H1 (cell line): Measurements from ENCODE around the gene DDX5. TPM values are rescaled to one million over a fixed set of nuclear protein-coding genes. Genes with fewer than 3 reads are reported as not detected.

ENCODE experiments used
- CTCF ChIA-PET: fragments of 300-600 bp; sonication (Branson Sonifier 250); formaldehyde crosslinking; loops from one replicate; lab custom pipeline; 2021; ENCODE audit not compliant: partially characterized antibody; lab: Charles Lee
- POLR2A ChIA-PET: fragments of 300-600 bp; sonication (Branson Sonifier 250); formaldehyde crosslinking; loops from one replicate; lab custom pipeline; 2021; ENCODE audit warnings: inconsistent platforms; ENCODE audit not compliant: partially characterized antibody; lab: Charles Lee
- DNase-seq, 2 experiments: peaks; one replicate each; pipeline versions ENCODE4 v3.0.0 to v3.0.0-alpha.2; 2010 to 2022; ENCODE audit warnings: low spot score in 2 of 2, low read depth in 1 of 2, mixed read lengths in 1 of 2
- FAIRE-seq: peaks from 2 replicates; lab custom pipeline; 2011; peaks lifted over from hg19 to GRCh38; lab: Jason Lieb, UNC
- H2AFZ ChIP-seq: 2 replicates; pipeline ENCODE4 v1.8.1; 2012; ENCODE audit warnings: low read length, inconsistent platforms
- H2AK5ac ChIP-seq: 2 replicates; pipeline ENCODE4 v1.6.1; 2013; ENCODE audit warnings: low read depth, low read length
- H2BK120ac ChIP-seq: replicated peaks from 2 replicates; pipeline ENCODE3; 2013; ENCODE audit warnings: low read depth, low read length, inconsistent platforms
- H2BK12ac ChIP-seq: 2 replicates; pipeline ENCODE4 v1.6.1; 2013; ENCODE audit warnings: low read depth, low read length
- H2BK15ac ChIP-seq: 2 replicates; pipeline ENCODE4 v1.6.1; 2013; ENCODE audit warnings: low read length
- H2BK20ac ChIP-seq: 2 replicates; pipeline ENCODE4 v1.6.1; 2013; ENCODE audit warnings: low read length
- H2BK5ac ChIP-seq: 2 replicates; pipeline ENCODE4 v1.6.1; 2013; ENCODE audit warnings: low read depth, low read length
- H3K14ac ChIP-seq: 2 replicates; pipeline ENCODE4 v1.6.1; 2013; ENCODE audit warnings: inconsistent platforms; ENCODE audit not compliant: insufficient read length
- H3K18ac ChIP-seq: 2 replicates; pipeline ENCODE4 v1.6.1; 2013; ENCODE audit warnings: low read length; ENCODE audit errors: extremely low read depth
- H3K23ac ChIP-seq: 2 replicates; pipeline ENCODE4 v1.6.1; 2013; ENCODE audit warnings: inconsistent platforms; ENCODE audit not compliant: insufficient read length
- H3K23me2 ChIP-seq: 2 replicates; pipeline ENCODE4 v1.6.1; 2013; ENCODE audit warnings: low read depth, low read length
- H3K27ac ChIP-seq: 2 replicates; pipeline ENCODE4 v1.6.1; 2011; ENCODE audit warnings: low read depth, low read length, inconsistent platforms
- H3K27me3 ChIP-seq, 4 experiments: replicated peaks in 1 of 4; 1 replicate in 1 of 4; 2 replicates in 3 of 4; pipeline versions ENCODE4 v1.6.1 to v1.8.1; 2011 to 2013; ENCODE audit warnings: low read length in 3 of 4, mild to moderate bottlenecking in 3 of 4, inconsistent platforms in 2 of 4, mixed read lengths in 2 of 4, moderate library complexity in 1 of 4; ENCODE audit not compliant: control insufficient read depth in 3 of 4, insufficient read depth in 3 of 4; ENCODE audit errors: extremely low read depth in 1 of 4
- H3K36me3 ChIP-seq, 4 experiments: 2 replicates each; pipeline versions ENCODE4 v1.6.1 to v1.8.1; 2011 to 2013; ENCODE audit warnings: mild to moderate bottlenecking in 4 of 4, low read length in 3 of 4, moderate library complexity in 2 of 4, control low read depth in 1 of 4, inconsistent platforms in 1 of 4; ENCODE audit not compliant: insufficient read depth in 4 of 4, control insufficient read depth in 2 of 4
- H3K4ac ChIP-seq: replicated peaks from 2 replicates; pipeline ENCODE3; 2013; ENCODE audit warnings: low read length, low read depth, mixed read lengths, inconsistent platforms; ENCODE audit not compliant: insufficient read length
- H3K4me1 ChIP-seq, 4 experiments: replicated peaks in 1 of 4; 1 replicate in 1 of 4; 2 replicates in 3 of 4; pipeline versions ENCODE4 v1.6.1 to v1.8.1; 2011 to 2013; ENCODE audit warnings: low read length in 3 of 4, inconsistent platforms in 2 of 4, mixed read lengths in 1 of 4; ENCODE audit not compliant: insufficient read depth in 4 of 4, control insufficient read depth in 3 of 4
- H3K4me2 ChIP-seq, 2 experiments: 2 replicates each; pipeline versions ENCODE4 v1.6.1 to v1.8.1; 2011 to 2013; ENCODE audit warnings: low read depth in 2 of 2, low read length in 2 of 2, control low read depth in 1 of 2, inconsistent platforms in 1 of 2, mild to moderate bottlenecking in 1 of 2; ENCODE audit not compliant: insufficient read depth in 1 of 2
- H3K4me3 ChIP-seq, 4 experiments: fragments of 200-600, 300-600 bp in 1 of 4; sonication (generic), shearing (Covaris generic), sonication (Bioruptor Twin) in 1 of 4; 2 replicates each; pipeline versions ENCODE4 v1.5.1 to v1.8.1; 2011 to 2016; ENCODE audit warnings: low read length in 4 of 4, low read depth in 3 of 4, control low read depth in 2 of 4, inconsistent platforms in 2 of 4, mild to moderate bottlenecking in 2 of 4, mixed read lengths in 1 of 4, moderate library complexity in 1 of 4; ENCODE audit not compliant: insufficient read depth in 2 of 4; ENCODE audit errors: extremely low read depth in 1 of 4
- H3K56ac ChIP-seq: replicated peaks from 2 replicates; pipeline ENCODE3; 2013; ENCODE audit warnings: low read depth, mild to moderate bottlenecking, mixed read lengths, low read length, inconsistent platforms; ENCODE audit not compliant: insufficient read length
- H3K79me1 ChIP-seq: 2 replicates; pipeline ENCODE4 v1.6.1; 2013; ENCODE audit warnings: low read depth, low read length, control low read depth
- H3K79me2 ChIP-seq, 2 experiments: 2 replicates each; pipeline versions ENCODE4 v1.6.1 to v1.8.1; 2012 to 2013; ENCODE audit warnings: low read length in 2 of 2, mild to moderate bottlenecking in 2 of 2, inconsistent platforms in 1 of 2; ENCODE audit not compliant: insufficient read depth in 2 of 2, control insufficient read depth in 1 of 2
- H3K9ac ChIP-seq, 4 experiments: replicated peaks in 1 of 4; 1 replicate in 1 of 4; 2 replicates in 3 of 4; pipeline versions ENCODE4 v1.6.1 to v1.8.1; 2011 to 2013; ENCODE audit warnings: low read depth in 3 of 4, low read length in 3 of 4, control low read depth in 2 of 4, mild to moderate bottlenecking in 2 of 4, moderate library complexity in 2 of 4, inconsistent platforms in 1 of 4; ENCODE audit errors: extremely low read depth in 1 of 4
- H3K9me3 ChIP-seq, 2 experiments: 2 replicates each; pipeline versions ENCODE4 v1.6.1 to v1.8.1; 2012 to 2013; ENCODE audit warnings: mild to moderate bottlenecking in 2 of 2, moderate library complexity in 2 of 2, control low read depth in 1 of 2, inconsistent platforms in 1 of 2, low read depth in 1 of 2, low read length in 1 of 2, mixed read lengths in 1 of 2; ENCODE audit not compliant: insufficient read depth in 2 of 2
- H4K20me1 ChIP-seq, 2 experiments: replicated peaks in 1 of 2; 2 replicates each; pipeline versions ENCODE3 to v1.8.1; 2011 to 2013; ENCODE audit warnings: inconsistent platforms in 2 of 2, low read length in 2 of 2, mild to moderate bottlenecking in 1 of 2; ENCODE audit not compliant: insufficient read depth in 2 of 2, control insufficient read depth in 1 of 2
- H4K5ac ChIP-seq: 2 replicates; pipeline ENCODE4 v1.6.1; 2013; ENCODE audit warnings: low read length, low read depth, mixed read lengths, inconsistent platforms; ENCODE audit not compliant: insufficient read length
- H4K8ac ChIP-seq: 2 replicates; pipeline ENCODE4 v1.8.0; 2013; ENCODE audit warnings: mild to moderate bottlenecking, moderate library complexity, low read length, inconsistent platforms; ENCODE audit not compliant: insufficient read depth; ENCODE audit errors: extremely low read depth
- H4K91ac ChIP-seq: replicated peaks from 2 replicates; pipeline ENCODE3; 2013; ENCODE audit warnings: low read length, mixed read lengths, inconsistent platforms; ENCODE audit not compliant: insufficient read length
- BCL11A ChIP-seq, 2 experiments: IDR thresholded peaks; one replicate each; pipeline ENCODE4 v1.6.1; 2011; ENCODE audit warnings: low read depth in 2 of 2, low read length in 2 of 2, mild to moderate bottlenecking in 2 of 2
- CHD1 ChIP-seq: IDR thresholded peaks from 2 replicates; pipeline ENCODE4 v1.6.1; 2012; ENCODE audit warnings: low read depth, low read length, improper control_type of control experiment
- CREB1 ChIP-seq: IDR thresholded peaks from 2 replicates; pipeline ENCODE4 v1.6.1; 2012; ENCODE audit warnings: inconsistent platforms
- E2F6 ChIP-seq: IDR thresholded peaks from 2 replicates; pipeline ENCODE4 v1.6.1; 2012; ENCODE audit warnings: inconsistent platforms
- EP300 ChIP-seq, 2 experiments: IDR thresholded peaks; 1 replicate in 1 of 2; 2 replicates in 1 of 2; pipeline ENCODE4 v1.6.1; 2011 to 2012; ENCODE audit warnings: low read depth in 2 of 2, low read length in 2 of 2, mild to moderate bottlenecking in 2 of 2, borderline replicate concordance in 1 of 2, inconsistent platforms in 1 of 2, moderate library complexity in 1 of 2
- JUND ChIP-seq: IDR thresholded peaks from 2 replicates; pipeline ENCODE4 v1.6.1; 2011; ENCODE audit warnings: mild to moderate bottlenecking, improper control_type of control experiment, low read length
- POU5F1 ChIP-seq: IDR thresholded peaks from 2 replicates; pipeline ENCODE4 v1.6.1; 2011; ENCODE audit warnings: low read depth, mild to moderate bottlenecking, low read length, moderate library complexity
- TBP ChIP-seq: IDR thresholded peaks from 2 replicates; pipeline ENCODE4 v1.6.1; 2011; ENCODE audit warnings: low read depth, low read length, improper control_type of control experiment
- WGBS, 2 experiments: shearing (Covaris generic) in 1 of 2; methylation state at CpG; one replicate each; pipeline versions ENCODE4 v1.1.6 to v1.1.7; 2013 to 2015; ENCODE audit warnings: low lambda C conversion rate in 2 of 2, mixed read lengths in 2 of 2, inconsistent platforms in 1 of 2, low coverage in 1 of 2, missing lambda C conversion rate in 1 of 2; ENCODE audit not compliant: insufficient replicate concordance in 2 of 2, insufficient coverage in 1 of 2, insufficient read length in 1 of 2; ENCODE audit errors: extremely low coverage in 1 of 2, missing lambda C conversion rate in 1 of 2; 5-methylcytosine and 5-hydroxymethylcytosine counted together
- polyA plus RNA-seq, 7 experiments: library from polyadenylated mRNA; depleted of rRNA in 3 of 7; stranded (reverse) in 5 of 7; unstranded in 2 of 7; fragments of >200 nt in 5 of 7; fragments of 200-250 nt in 2 of 7; gene quantifications; 1 replicate in 5 of 7; 2 replicates in 1 of 7; 4 replicates in 1 of 7; pipeline versions ENCODE4 v1.2.1 to v1.2.3, GENCODE V29; 2011 to 2013; ENCODE audit warnings: missing spikeins in 2 of 7, mixed read lengths in 2 of 7
- total RNA-seq: library from RNA; stranded (reverse); fragmentation: NEBNext Ultra II Directional; extraction: Animal tissue kit (Norgen Biotek cat#: 25700); gene quantifications from 2 replicates; pipeline ENCODE4 v1.2.1, GENCODE V29; 2021

The DDX5 gene
- total and polyA plus RNA-seq, 2 of the 8 experiments (the other 6 are each of a cell fraction or from before 2014, with no cell fraction given), result 572 to 591 TPM

DNA sequence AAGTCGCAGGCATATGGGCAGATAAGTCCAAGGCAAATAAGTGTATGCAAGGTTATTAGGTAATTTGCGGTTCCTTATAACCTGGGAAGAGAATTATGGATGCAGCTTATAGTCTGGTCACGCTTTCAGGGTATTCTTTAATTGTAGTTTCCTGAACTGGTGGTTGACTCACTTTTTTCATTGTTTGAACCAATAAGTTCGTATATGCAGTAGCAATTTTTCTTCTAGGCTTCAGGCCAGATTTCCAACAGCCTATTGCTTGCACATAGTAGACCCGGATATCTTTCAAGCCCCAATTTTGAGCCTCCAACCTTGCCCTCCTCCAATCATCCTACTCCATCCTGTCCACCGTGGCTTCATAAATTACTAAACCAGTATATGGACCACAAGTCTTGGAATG, 13.5 kb upstream of the DDX5 start:
- Histone ChIP-seq H4K91ac (no peak overlapping the region), H4K5ac (no peak overlapping the region), H3K27me3 (no peaks in the 10 kb centered on the region), H4K8ac (no peak overlapping the region), H3K27ac (no peak overlapping the region), H2BK5ac (no peak overlapping the region), H2AK5ac (no peak overlapping the region), H3K36me3 (peaks cover 13 to 94% (median 67%) of the 10 kb centered on the region in 4 experiments), H3K4me1 (no peaks in the 10 kb centered on the region), H2BK20ac (no peak overlapping the region), H3K9ac (no peak overlapping the region), H3K23ac (no peak overlapping the region), H2BK12ac (no peak overlapping the region), H3K4ac (no peak overlapping the region), H3K14ac (no peak overlapping the region), H3K9me3 (no peaks in the 10 kb centered on the region), H2AFZ (no peak overlapping the region), H3K79me2 (no peaks in the 10 kb centered on the region; a peak in 1 of 4 replicates), H3K4me2 (no peak overlapping the region), H4K20me1 (peaks cover 10 to 11% of the 10 kb centered on the region in 2 experiments), H3K4me3 (no peak overlapping the region), H2BK15ac (no peak overlapping the region), H2BK120ac (no peak overlapping the region), H3K56ac (no peak overlapping the region), H3K79me1 (peaks cover 2% of the 10 kb centered on the region; the same call in 1 of the 2 replicates), H3K18ac (no peak overlapping the region), H3K23me2 (no peaks in the 10 kb centered on the region; the same call in 1 of the 2 replicates)
- TF ChIP-seq POU5F1, result no peak
- no peak for TF ChIP-seq CHD1
- no peak for TF ChIP-seq CREB1
- TF ChIP-seq TBP, result no peak
- no peak for TF ChIP-seq EP300 (IDR thresholded peaks at IDR 0.05; ENCODE audit: borderline replicate concordance in 1 of 2, low read depth in 2 of 2, low read length in 2 of 2)
- no peak for TF ChIP-seq E2F6
- no peak for TF ChIP-seq JUND
- TF ChIP-seq BCL11A (IDR thresholded peaks at IDR 0.05; ENCODE audit: low read depth in 2 of 2, low read length in 2 of 2), result no peak
- POLR2A ChIA-PET, result interaction anchor here (0.9 to 5.3 kb wide), 6 partner anchors 11 to 18 kb away, joined by 3 to 49 read pairs (median 4); partner anchors contain the start of genes CEP95 and DDX5
- WGBS, 2 experiments, result 89% methylated on average over 6 of the region's 6 CpGs; no CpG with 5 or more reads in 1 of the 2 experiments
- CTCF ChIA-PET, result interaction anchor here (0.7 kb wide), 1 partner anchor 15 kb away, joined by 3 read pairs; no protein-coding TSS in a partner anchor
- no peak for DNase-seq
- FAIRE-seq, result no peak
